RWPE1 (cell line): ENCODE measurements around the gene COL27A1.

ENCODE experiments used
- CTCF ChIA-PET: fragments of 350-600 bp; sonication (Branson Sonifier 250); formaldehyde crosslinking; extraction: SDS; loops from one replicate; lab custom pipeline; 2021; lab: Yijun Ruan, JAX
- POLR2A ChIA-PET: fragments of 400-600 bp; formaldehyde crosslinking; extraction: SDS; loops from one replicate; lab custom pipeline; 2020; ENCODE audit warnings: antibody characterized with exemption; ENCODE audit not compliant: low non-redundant PET; lab: Yijun Ruan, JAX
- DNase-seq: peaks from one replicate; pipeline ENCODE4 v3.0.0; 2012; ENCODE audit warnings: low spot score
- H3K27ac ChIP-seq: fragments of 450-650 bp; 2 replicates; pipeline ENCODE4 v1.5.1; 2017
- TF ChIP-seq, protein P1 (sequence below): fragments of 450-650 bp; conservative IDR thresholded peaks from 2 replicates; pipeline ENCODE4 v1.5.1; 2017; ENCODE audit warnings: low read depth, mild to moderate bottlenecking

Gene COL27A1

DNA sequence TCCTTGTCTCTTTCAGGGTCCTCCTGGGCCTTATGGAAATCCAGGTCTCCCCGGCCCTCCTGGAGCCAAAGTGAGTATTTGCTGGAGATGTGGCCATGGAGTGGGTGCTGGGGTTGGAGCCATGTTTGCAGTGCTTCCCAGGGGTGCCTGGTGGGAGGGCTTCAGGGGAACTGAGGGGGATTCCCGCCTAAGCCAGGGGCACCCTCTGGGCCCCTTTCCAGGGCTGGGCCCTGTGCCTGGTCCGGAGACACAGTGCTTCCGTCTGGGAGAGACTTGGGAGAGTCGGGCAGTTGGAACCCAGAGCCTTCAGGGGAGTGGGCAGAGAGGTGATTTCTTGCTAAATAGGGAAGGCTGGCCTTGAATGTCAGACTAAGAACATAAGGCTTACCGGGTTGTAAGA is 27.7 kb downstream of the COL27A1 start:
- CTCF ChIA-PET, result interaction anchor here (0.6 to 1.4 kb wide), 3 partner anchors 20 to 308 kb away, joined by 3 to 4 read pairs (median 3); no protein-coding TSS in a partner anchor
- DNase-seq, result no peak
- POLR2A ChIA-PET, result no interaction called here
- TF ChIP-seq, protein P1, sequence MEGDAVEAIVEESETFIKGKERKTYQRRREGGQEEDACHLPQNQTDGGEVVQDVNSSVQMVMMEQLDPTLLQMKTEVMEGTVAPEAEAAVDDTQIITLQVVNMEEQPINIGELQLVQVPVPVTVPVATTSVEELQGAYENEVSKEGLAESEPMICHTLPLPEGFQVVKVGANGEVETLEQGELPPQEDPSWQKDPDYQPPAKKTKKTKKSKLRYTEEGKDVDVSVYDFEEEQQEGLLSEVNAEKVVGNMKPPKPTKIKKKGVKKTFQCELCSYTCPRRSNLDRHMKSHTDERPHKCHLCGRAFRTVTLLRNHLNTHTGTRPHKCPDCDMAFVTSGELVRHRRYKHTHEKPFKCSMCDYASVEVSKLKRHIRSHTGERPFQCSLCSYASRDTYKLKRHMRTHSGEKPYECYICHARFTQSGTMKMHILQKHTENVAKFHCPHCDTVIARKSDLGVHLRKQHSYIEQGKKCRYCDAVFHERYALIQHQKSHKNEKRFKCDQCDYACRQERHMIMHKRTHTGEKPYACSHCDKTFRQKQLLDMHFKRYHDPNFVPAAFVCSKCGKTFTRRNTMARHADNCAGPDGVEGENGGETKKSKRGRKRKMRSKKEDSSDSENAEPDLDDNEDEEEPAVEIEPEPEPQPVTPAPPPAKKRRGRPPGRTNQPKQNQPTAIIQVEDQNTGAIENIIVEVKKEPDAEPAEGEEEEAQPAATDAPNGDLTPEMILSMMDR, result no peak
- H3K27ac ChIP-seq, result no peak overlapping the region

DNA sequence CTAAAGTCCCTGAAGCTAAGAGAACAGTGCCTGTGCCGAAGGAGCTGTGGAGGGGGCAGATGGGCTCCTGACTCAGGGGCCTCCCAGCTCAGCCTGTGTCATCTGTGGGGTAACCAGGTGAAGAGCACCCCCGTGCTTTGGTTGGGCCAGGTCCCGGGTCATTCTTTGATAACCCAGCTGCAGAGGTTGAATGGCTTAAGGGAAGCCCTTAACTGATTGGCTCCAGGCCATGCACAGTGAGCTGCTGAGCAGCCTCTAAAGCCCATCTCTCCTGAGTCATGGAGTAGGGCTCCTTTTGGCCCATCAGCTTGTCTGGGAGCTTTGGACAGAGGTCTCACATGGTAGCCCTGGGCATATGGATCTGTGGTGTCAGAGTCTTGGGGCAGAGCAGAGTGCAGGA is 28.7 kb downstream of the COL27A1 start:
- DNase-seq, result no peak
- CTCF ChIA-PET, result interaction anchor here (0.6 to 1.4 kb wide), 3 partner anchors 12 to 107 kb away, joined by 3 to 4 read pairs (median 3); no protein-coding TSS in a partner anchor
- no peak overlapping the region for H3K27ac ChIP-seq
- TF ChIP-seq, protein P1, result no peak
- POLR2A ChIA-PET, result no interaction called here

DNA sequence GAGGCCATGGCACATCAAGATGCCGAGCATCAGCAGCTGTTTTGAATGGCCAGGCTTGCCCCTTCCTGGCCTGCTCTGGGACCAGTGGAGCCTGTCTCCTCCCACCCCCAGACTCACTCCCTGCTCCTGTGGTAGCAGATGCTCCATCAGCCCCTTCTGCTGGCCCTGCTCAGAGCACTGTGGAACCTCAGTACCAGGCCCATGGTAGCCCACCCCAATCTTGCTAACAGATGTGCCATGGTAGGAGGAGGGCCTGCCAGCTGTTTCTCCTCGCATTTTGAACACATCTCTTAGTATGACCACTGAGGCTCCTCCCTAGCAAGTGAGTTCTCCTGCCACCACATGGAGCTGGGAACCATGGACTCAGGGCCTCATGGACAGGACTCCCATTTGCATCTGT is 29.5 kb downstream of the COL27A1 start:
- TF ChIP-seq, protein P1, result no peak
- CTCF ChIA-PET, result interaction anchor here (0.6 to 1.1 kb wide), 3 partner anchors 9 to 103 kb away, joined by 3 to 4 read pairs (median 3); no protein-coding TSS in a partner anchor
- DNase-seq, result no peak
- POLR2A ChIA-PET, result no interaction called here
- H3K27ac ChIP-seq, result no peak overlapping the region

DNA sequence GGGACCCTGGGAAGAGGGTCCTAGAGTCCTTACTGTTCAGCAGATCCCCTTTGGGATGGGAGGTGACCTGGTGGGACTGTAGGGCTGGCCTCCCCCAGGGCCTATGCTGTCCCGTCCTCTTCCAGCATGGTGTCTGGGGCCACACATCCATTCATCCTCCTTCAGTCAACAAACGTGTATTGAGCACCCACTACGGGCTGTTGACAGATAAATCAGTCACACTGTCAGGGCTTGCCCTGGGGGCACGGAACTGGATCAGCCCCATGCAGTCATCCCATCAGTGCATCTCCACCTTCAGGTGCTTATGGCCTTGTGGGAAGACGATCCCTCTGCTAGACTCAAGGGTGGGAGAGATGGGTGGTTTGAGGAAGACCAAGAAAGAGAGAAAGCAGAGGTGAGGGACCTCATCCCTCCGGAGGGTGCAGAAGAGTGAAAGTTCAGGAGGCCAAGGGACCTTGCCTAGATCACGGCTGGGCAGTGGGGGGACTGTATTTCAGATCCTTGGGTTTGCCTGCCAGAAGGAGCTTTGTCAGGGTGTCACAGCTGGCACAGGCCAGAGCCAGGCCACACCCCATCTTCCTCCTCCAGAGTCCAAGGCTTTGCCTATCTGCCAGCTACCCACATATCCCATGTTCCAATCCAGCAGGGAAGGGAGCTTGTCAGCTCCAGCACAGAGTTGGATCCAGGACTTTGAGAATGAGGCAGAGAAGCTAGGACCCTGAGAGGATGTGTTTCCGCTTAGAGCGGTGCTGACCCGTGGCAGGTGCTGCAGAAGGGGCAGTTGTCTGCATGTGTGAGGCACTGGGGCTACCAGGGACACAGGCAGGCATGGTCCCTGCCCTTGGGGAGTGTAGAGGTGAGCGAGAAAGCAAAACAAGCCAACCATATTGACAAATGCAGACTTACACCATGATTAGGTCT is 30.5 kb downstream of the COL27A1 start:
- H3K27ac ChIP-seq, result no peak overlapping the region
- CTCF ChIA-PET, result interaction anchor here (0.6 to 2.3 kb wide), 5 partner anchors 27 to 104 kb away, joined by 4 to 8 read pairs (median 5); partner anchors contain the start of gene COL27A1
- POLR2A ChIA-PET, result no interaction called here
- TF ChIP-seq, protein P1, result no peak
- DNase-seq, result no peak

DNA sequence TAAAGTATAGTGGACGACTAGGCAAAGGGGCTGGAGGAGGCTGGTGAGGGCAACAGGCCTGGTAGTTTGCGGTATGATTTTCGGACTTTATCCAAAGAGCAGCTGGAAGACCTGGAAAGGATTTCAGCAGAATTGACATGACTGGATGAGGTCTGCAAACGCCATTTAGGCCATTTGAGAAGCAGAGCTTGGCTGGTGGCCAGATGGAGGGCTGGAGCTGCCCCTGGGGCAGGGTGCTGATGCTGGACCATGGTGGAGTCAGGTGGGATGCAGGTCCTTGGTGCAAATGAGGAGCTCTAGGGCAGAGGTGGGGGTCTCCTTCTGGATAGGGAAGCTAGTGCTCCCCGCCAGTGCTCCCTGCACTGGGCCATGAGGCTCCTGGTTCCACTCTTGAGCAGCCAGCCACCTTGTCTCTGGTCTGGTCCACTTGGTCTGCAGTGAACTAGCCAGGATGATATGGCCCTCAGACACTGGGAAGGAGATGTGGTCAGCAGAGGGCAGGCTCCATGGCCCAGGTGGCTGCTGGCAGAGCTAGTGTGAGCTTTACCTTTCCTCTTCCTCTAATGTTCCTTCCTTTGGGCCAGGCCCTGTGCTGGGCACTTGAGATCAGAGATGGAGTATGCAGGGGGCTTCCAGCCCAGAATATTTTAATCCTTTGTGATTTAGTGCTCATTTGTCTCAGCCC is 31.4 kb downstream of the COL27A1 start:
- DNase-seq, result no peak
- TF ChIP-seq, protein P1, result no peak
- CTCF ChIA-PET, result interaction anchor here (1.2 to 2.3 kb wide), 3 partner anchors 32 to 104 kb away, joined by 5 to 8 read pairs (median 6); partner anchors contain the start of gene COL27A1
- no peak overlapping the region for H3K27ac ChIP-seq
- POLR2A ChIA-PET, result no interaction called here

DNA sequence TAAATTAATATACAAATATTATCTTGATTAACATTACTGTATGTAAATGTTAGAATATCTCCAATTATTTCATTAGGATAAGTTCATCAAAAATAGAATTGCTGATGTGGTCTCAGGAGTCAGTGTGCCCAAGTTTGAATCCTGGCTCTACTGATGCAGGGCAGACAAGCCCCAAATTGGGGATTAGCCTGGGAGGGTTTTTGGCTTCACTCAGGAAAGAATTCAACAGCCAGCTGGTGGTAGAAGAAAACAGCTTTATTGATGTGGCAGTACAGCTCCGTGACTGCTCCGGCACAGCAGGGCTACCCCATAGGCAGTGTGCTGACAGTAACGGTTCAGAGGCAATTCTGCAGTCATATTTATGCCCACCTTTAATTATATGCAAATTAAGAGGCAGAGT is 32.5 kb downstream of the COL27A1 start:
- no peak overlapping the region for H3K27ac ChIP-seq
- no peak for DNase-seq
- POLR2A ChIA-PET, result no interaction called here
- TF ChIP-seq, protein P1, result no peak
- CTCF ChIA-PET, result interaction anchor here (1.0 to 2.3 kb wide), 2 partner anchors 33 to 103 kb away, joined by 5 to 8 read pairs; partner anchors contain the start of gene COL27A1
